Measurements from ENCODE around the gene ETV6. TPM values are rescaled to one million over a fixed set of nuclear protein-coding genes. Genes with fewer than 3 reads are reported as not detected.

Gene ETV6
- total and polyA plus RNA-seq, 2 of the 8 experiments (the other 6 are each of a cell fraction or from before 2014, with no cell fraction given): 5.5 to 23.9 TPM

GRCh38 chr12:11730299-11731041 lies 81.0 kb downstream of the ETV6 start (continued):
- TF ChIP-seq CHD7 (IDR thresholded peaks at IDR 0.05; ENCODE audit: insufficient replicate concordance, low read length) (no peak), TEAD4 (IDR thresholded peaks at IDR 0.05; ENCODE audit: low read depth, low read length) (no peak), MAX (IDR thresholded peaks at IDR 0.05) (no peak), BRCA1 (IDR thresholded peaks at IDR 0.05; ENCODE audit: low read depth, low read length) (no peak), CEBPB (IDR thresholded peaks at IDR 0.05; ENCODE audit: low read depth, low read length) (no peak), NRF1 (IDR thresholded peaks at IDR 0.05; ENCODE audit: low read depth, low read length) (no peak), CHD1 (IDR thresholded peaks at IDR 0.05; ENCODE audit: low read depth, low read length) (no peak), RNF2 (IDR thresholded peaks at IDR 0.05; ENCODE audit: borderline replicate concordance, low read depth, low read length, missing control alignments, poor library complexity, severe bottlenecking) (no peak), BACH1 (IDR thresholded peaks at IDR 0.05; ENCODE audit: low read length) (no peak), HDAC2 (IDR thresholded peaks at IDR 0.05; ENCODE audit: borderline replicate concordance in 1 of 2, low read depth in 2 of 2, low read length in 2 of 2) (no peak)

Measured in H1 (cell line).